ENCODE results near the gene PAK4. TPM values are rescaled to one million over a fixed set of nuclear protein-coding genes. Genes with fewer than 3 reads are reported as not detected.

The PAK4 gene
- total and polyA plus RNA-seq, 7 donors: 7.2 to 22.0 (median 12.5) TPM

DNA sequence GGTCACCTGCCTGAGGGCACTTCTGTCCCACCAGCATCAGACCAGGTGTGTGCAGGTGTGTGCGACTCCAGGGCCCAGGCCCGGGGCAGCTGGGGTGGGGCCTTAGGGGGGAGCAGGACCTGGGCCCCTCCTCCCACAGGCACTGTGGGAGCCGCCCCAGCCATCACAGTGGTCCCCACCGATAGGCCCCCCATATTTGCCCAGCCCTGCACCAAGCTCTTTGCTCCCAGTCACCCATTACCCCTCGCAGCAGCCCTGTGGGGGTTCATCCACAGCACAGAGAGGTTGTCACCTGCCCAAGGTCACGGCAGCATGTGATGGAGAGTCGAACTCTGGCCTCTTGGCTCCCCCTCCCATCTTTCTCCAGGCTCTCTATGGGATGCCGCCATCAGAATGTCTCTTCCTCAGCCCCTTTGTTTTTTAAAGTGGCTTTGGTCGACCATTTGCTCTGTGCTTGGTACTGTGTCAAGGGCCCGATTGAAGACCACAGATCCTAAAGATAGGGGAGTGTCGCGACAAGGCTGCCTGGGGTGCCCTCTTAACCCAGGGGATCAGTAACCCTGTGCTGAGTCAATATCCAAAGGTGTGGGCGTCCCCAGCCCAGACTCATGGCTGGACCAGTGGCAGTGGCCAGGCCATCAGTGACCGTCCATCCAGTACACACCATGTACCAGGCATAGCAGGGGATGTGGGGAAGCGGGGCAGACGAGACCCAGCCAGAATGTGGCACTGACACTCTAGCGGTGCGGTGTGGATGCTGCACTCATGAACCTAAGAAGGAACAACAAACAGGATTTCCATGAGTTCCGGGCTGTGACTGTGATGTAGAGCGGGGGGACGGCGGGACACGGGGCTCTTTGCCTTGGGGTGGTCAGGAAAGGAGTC, 42.9 kb downstream of the PAK4 start:
- no peak overlapping the region for H3K27ac ChIP-seq
- H3K9me3 ChIP-seq: no peaks in the 10 kb centered on the region
- H3K27me3 ChIP-seq (ENCODE audit: insufficient read depth in 3 of 3, low read length in 2 of 3): no peaks in the 10 kb centered on the region
- TF ChIP-seq, protein P1, sequence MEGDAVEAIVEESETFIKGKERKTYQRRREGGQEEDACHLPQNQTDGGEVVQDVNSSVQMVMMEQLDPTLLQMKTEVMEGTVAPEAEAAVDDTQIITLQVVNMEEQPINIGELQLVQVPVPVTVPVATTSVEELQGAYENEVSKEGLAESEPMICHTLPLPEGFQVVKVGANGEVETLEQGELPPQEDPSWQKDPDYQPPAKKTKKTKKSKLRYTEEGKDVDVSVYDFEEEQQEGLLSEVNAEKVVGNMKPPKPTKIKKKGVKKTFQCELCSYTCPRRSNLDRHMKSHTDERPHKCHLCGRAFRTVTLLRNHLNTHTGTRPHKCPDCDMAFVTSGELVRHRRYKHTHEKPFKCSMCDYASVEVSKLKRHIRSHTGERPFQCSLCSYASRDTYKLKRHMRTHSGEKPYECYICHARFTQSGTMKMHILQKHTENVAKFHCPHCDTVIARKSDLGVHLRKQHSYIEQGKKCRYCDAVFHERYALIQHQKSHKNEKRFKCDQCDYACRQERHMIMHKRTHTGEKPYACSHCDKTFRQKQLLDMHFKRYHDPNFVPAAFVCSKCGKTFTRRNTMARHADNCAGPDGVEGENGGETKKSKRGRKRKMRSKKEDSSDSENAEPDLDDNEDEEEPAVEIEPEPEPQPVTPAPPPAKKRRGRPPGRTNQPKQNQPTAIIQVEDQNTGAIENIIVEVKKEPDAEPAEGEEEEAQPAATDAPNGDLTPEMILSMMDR (IDR thresholded peaks at IDR 0.05): no peak
- H3K4me1 ChIP-seq: no peaks in the 10 kb centered on the region
- WGBS, 3 donors: 89 to 93% (median 92%) methylated on average over 21 to 23 of the region's 23 CpGs
- peaks cover 0 to 11% of the 10 kb centered on the region in 2 donors for H3K36me3 ChIP-seq (ENCODE audit: insufficient read depth in 1 of 2, low read depth in 1 of 2)
- DNase-seq (no peak), ATAC-seq (no peak)
- intact Hi-C loops (cut with DNase I): no loop called here
- no peak overlapping the region for H3K4me3 ChIP-seq

DNA sequence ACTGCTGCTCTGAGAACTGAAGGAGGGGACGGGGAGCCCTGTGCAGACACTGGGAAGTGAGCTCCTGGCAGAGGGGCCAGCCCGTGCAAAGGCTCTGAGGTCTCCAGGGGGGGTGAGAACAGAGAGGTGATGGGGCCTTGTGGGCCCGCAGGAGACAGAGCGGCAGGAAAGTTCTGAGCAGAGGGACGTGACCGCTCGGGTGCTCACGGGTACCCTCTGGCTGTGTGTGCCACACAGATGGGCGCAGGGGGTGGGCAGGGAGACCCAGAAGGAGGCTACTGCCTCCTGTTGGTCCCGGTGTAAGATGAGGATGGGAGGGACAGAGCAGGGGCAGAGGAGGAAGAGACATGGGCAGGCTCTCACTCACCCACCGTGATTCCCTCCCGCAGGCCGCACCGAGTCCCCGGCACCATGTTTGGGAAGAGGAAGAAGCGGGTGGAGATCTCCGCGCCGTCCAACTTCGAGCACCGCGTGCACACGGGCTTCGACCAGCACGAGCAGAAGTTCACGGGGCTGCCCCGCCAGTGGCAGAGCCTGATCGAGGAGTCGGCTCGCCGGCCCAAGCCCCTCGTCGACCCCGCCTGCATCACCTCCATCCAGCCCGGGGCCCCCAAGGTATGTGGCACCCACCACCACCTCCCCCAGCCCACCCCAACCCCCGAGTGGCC, 43.7 kb downstream of the PAK4 start:
- Histone ChIP-seq H3K9me3 (no peaks in the 10 kb centered on the region), H3K27ac (no peak overlapping the region), H3K4me1 (no peaks in the 10 kb centered on the region), H3K4me3 (no peak overlapping the region), H3K27me3 (ENCODE audit: insufficient read depth in 3 of 3, low read length in 2 of 3) (no peaks in the 10 kb centered on the region), H3K36me3 (ENCODE audit: insufficient read depth in 1 of 2, low read depth in 1 of 2) (peaks cover 0 to 11% of the 10 kb centered on the region in 2 donors)
- ATAC-seq (no peak), DNase-seq (no peak)
- TF ChIP-seq, protein P1 (IDR thresholded peaks at IDR 0.05): no peak
- intact Hi-C loops (cut with DNase I): no loop called here
- WGBS, 3 donors: 91 to 92% (median 91%) methylated on average over 25 to 36 of the region's 36 CpGs

DNA sequence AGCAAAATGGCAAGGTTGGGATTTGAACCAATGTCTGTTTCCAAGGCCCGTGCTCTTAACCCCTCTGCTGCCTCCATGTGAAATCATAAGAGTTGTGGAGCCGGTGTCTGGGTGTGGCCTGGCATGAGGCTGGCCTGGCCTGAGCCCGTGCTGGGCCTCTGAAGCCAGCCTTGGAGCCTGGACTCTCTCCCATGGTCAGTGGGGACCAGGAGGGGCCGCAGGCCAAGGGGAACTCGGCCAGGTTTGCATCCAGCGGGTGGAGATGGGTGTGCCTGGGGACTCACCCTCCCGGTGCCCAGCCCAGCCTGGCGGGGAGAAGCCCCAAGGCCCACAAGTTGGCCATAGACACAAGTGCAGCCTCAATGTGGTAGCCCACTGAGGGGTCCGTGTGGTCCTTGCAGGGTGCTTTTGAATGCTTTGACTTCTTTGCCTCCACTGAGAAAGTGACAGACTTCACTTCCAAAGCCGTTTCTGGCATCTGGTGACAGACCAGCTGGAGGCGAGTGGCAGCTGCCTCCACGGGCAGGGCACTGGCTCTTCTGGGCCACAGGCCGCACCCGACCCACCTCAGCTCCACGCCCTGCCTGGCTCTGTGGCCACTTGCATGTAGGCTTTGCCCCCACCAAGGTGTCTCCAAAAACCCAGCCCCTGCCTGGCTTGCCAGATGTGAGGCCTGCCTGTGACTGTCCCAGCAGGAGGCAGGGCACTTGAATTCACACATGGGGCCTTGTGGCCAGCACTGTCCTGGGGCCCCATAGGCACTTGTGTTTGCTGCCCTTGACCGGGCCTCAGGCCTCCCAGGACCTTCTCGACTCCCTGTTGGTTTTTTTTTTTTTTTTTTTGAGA, 45.0 kb downstream of the PAK4 start:
- 62 to 71% (median 64%) methylated on average over 17 of the region's 17 CpGs for WGBS, 3 donors
- Histone ChIP-seq H3K9me3 (no peaks in the 10 kb centered on the region), H3K27ac (no peak overlapping the region), H3K36me3 (ENCODE audit: insufficient read depth in 1 of 2, low read depth in 1 of 2) (peaks cover 0 to 17% of the 10 kb centered on the region in 2 donors), H3K27me3 (ENCODE audit: insufficient read depth in 3 of 3, low read length in 2 of 3) (no peaks in the 10 kb centered on the region), H3K4me3 (no peak overlapping the region), H3K4me1 (no peaks in the 10 kb centered on the region)
- TF ChIP-seq, protein P1 (IDR thresholded peaks at IDR 0.05): no peak
- no peak for ATAC-seq
- DNase-seq: no peak
- intact Hi-C loops (cut with DNase I): no loop called here

DNA sequence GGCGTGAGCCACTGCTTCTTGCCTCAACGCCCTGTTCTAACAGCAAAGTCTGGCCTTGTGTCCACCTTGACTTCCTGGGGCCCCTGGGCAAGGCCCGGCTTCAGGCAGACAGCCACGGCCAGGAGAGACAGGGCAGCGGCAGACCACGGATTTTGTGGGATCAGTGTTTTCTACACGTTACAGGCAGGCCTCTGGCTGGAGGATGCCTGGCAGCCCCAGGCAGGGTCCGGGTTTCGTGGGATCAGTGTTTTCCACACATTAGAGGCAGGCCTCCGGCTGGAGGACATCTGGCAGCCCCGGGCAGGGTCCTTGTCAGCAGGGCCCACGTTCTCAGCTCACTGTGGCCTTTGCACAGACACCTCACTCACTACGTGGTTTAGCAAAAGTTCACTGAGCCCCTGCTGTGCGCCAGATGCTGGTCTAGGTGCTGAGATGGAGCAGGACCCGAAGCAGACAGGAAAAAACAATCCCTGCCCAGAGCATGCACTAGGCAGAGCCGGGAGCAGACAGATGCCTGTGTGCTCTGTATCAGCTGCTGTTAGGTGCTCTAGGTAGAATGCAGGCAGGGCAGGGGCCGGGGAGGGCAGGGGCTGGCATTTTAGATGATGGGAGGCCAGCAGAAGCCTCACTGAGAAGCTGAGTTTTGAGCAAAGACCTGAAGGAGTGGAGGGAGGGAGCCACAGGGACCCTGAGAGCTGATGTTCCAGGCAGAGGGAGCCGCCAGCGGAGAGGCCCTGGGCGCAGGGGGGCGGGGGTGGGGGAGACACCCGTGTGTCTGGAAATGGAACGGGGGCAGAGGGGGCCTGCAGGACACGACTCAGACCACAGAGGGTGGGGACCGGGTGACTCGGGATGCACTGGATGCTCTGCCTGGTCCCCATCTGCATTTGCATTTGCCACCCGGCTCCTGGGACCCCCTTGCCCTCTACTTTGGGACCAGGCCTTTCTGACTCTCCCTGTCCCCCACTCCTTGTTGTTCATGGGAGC, 46.2 kb downstream of the PAK4 start:
- DNase-seq (no peak), ATAC-seq (no peak)
- no peaks in the 10 kb centered on the region for H3K27me3 ChIP-seq (ENCODE audit: insufficient read depth in 3 of 3, low read length in 2 of 3)
- intact Hi-C loops (cut with DNase I): no loop called here
- no peaks in the 10 kb centered on the region for H3K4me1 ChIP-seq
- no peak overlapping the region for H3K4me3 ChIP-seq
- H3K36me3 ChIP-seq (ENCODE audit: insufficient read depth in 1 of 2, low read depth in 1 of 2): peaks cover 5 to 23% of the 10 kb centered on the region in 2 donors
- WGBS, 3 donors: 86 to 91% (median 87%) methylated on average over 26 to 27 of the region's 27 CpGs
- H3K9me3 ChIP-seq: no peaks in the 10 kb centered on the region
- H3K27ac ChIP-seq: no peak overlapping the region
- TF ChIP-seq, protein P1 (IDR thresholded peaks at IDR 0.05): no peak
